Naive thymus-derived CD8-positive, alpha-beta T cell (primary cell): Measurements from ENCODE around the gene ZNF605. TPM values are rescaled to one million over a fixed set of nuclear protein-coding genes. Genes with fewer than 3 reads are reported as not detected.

Experiments used
- ATAC-seq, 2 donors: fragments of 150-1000 bp; cut with Tn5 transposase in 1 of 2; sonication (Bioruptor Pico), chemical (Tn5 transposase) in 1 of 2; 1 replicate in 1 of 2; 2 replicates in 1 of 2; pipeline ENCODE4 v1.10.0; 2021; ENCODE audit warnings: mild to moderate bottlenecking in 2 of 2, moderate library complexity in 2 of 2
- POLR2A ChIA-PET: fragments of 350-600 bp; sonication (Branson Sonifier 250); formaldehyde crosslinking; loops from one replicate; lab custom pipeline; 2021; ENCODE audit warnings: antibody characterized with exemption; lab: Charles Lee
- DNase-seq, 10 donors: peaks; one replicate each; pipeline versions ENCODE4 v3.0.0 to v3.0.0-alpha.2; 2020 to 2022
- H3K27ac Mint-ChIP-seq, 10 donors: one replicate each; pipeline ENCODE4 v1.8.0; 2020 to 2022; ENCODE audit warnings: mild to moderate bottlenecking in 10 of 10, mixed read lengths in 10 of 10, moderate library complexity in 4 of 10, inconsistent platforms in 1 of 10
- H3K27me3 Mint-ChIP-seq, 5 donors: one replicate each; pipeline ENCODE4 v1.8.0; 2021 to 2022; ENCODE audit warnings: mixed read lengths in 5 of 5
- H3K36me3 Mint-ChIP-seq, 3 donors: one replicate each; pipeline ENCODE4 v1.8.0; 2020 to 2022; ENCODE audit warnings: mixed read lengths in 3 of 3, mild to moderate bottlenecking in 2 of 3, inconsistent platforms in 1 of 3
- H3K4me1 Mint-ChIP-seq, 4 donors: one replicate each; pipeline ENCODE4 v1.8.0; 2021 to 2022; ENCODE audit warnings: mixed read lengths in 4 of 4
- H3K4me3 Mint-ChIP-seq, 10 donors: one replicate each; pipeline ENCODE4 v1.8.0; 2020 to 2022; ENCODE audit warnings: mild to moderate bottlenecking in 10 of 10, mixed read lengths in 10 of 10, moderate library complexity in 6 of 10, inconsistent platforms in 1 of 10
- H3K9me3 Mint-ChIP-seq, 9 donors: one replicate each; pipeline ENCODE4 v1.8.0; 2020 to 2022; ENCODE audit warnings: mixed read lengths in 9 of 9, mild to moderate bottlenecking in 3 of 9, inconsistent platforms in 1 of 9, moderate library complexity in 1 of 9
- polyA plus RNA-seq, 3 donors: library from polyadenylated mRNA; unstranded; fragments of 300-500 nt; fragmentation: Illumina TruSeq; gene quantifications; one replicate each; pipeline ENCODE4 v1.2.3, GENCODE V29; 2021
- total RNA-seq, 8 experiments: library from RNA in 2 of 8; stranded (reverse) in 2 of 8; gene quantifications; one replicate each; pipeline ENCODE4 v1.2.3 and lab custom pipeline; 2021 to 2026

ZNF605 gene
- total and polyA plus RNA-seq, 5 experiments from 2014 or later, result 0.46 to 18.6 (median 0.72) TPM

GRCh38 chr12:132955094-132956010 lies 754 bp downstream of the ZNF605 start:
- peak in 4 of 10 donors; percentile 0 to 71 (median 4) for DNase-seq
- peak overlapping the region; percentile 76 to 97 (median 90) for H3K4me3 Mint-ChIP-seq
- peaks cover 7 to 13% (median 8%) of the 10 kb centered on the region in 3 donors for H3K36me3 Mint-ChIP-seq
- H3K27ac Mint-ChIP-seq, result peak overlapping the region; percentile 35 to 97 (median 91)
- H3K27me3 Mint-ChIP-seq, result no peaks in the 10 kb centered on the region
- peaks cover 26 to 47% (median 39%) of the 10 kb centered on the region in 4 donors for H3K4me1 Mint-ChIP-seq
- POLR2A ChIA-PET, result interaction anchor here (0.6 to 2.3 kb wide), 7 partner anchors 31 to 127 kb away, joined by 3 to 13 read pairs (median 3); partner anchors contain the start of genes GOLGA3, ZNF26 and ZNF84
- ATAC-seq, result peak; percentile 52 to 53
- peaks cover 0 to 13% (median 4%) of the 10 kb centered on the region in 9 donors for H3K9me3 Mint-ChIP-seq

- Mint-ChIP-seq H3K4me1 (peaks cover 26 to 43% (median 38%) of the 10 kb centered on the region in 4 donors), H3K9me3 (peaks cover 0 to 16% (median 5%) of the 10 kb centered on the region in 9 donors), H3K4me3 (peak overlapping the region; percentile 76 to 97 (median 90)), H3K36me3 (peaks cover 9 to 13% (median 9%) of the 10 kb centered on the region in 3 donors), H3K27me3 (no peaks in the 10 kb centered on the region), H3K27ac (peak overlapping the region; percentile 4 to 96 (median 84))
- peak in 3 of 10 donors; percentile 0 to 56 (median 7) for DNase-seq
- no peak for ATAC-seq
- POLR2A ChIA-PET, result interaction anchor here (0.6 to 2.3 kb wide), 4 partner anchors 31 to 126 kb away, joined by 3 to 13 read pairs (median 4); partner anchors contain the start of genes GOLGA3 and ZNF26
Measured at GRCh38 chr12:132954471-132955048, 1.5 kb downstream of the ZNF605 start.

GRCh38 chr12:132953771-132954170 lies 2.3 kb downstream of the ZNF605 start:
- Mint-ChIP-seq H3K36me3 (peaks cover 16 to 20% (median 17%) of the 10 kb centered on the region in 3 donors), H3K27ac (peak overlapping the region in 7 of 10 donors; percentile 37 to 96 (median 68))

GRCh38 chr12:132953163-132953425 lies 3.0 kb downstream of the ZNF605 start:
- peaks cover 26 to 40% (median 37%) of the 10 kb centered on the region in 4 donors for H3K4me1 Mint-ChIP-seq
- POLR2A ChIA-PET, result no interaction called here
- ATAC-seq (no peak), DNase-seq (no peak)
- H3K9me3 Mint-ChIP-seq, result peaks cover 0 to 31% (median 9%) of the 10 kb centered on the region in 9 donors
- H3K27me3 Mint-ChIP-seq, result no peaks in the 10 kb centered on the region
- H3K36me3 Mint-ChIP-seq, result peaks cover 22 to 27% (median 22%) of the 10 kb centered on the region in 3 donors
- H3K4me3 Mint-ChIP-seq, result peak overlapping the region in 1 of 10 donors; percentile 30
- peak overlapping the region in 2 of 10 donors; percentile 20 to 34 for H3K27ac Mint-ChIP-seq

More at GRCh38 chr12:132953771-132954170, 2.3 kb downstream of the ZNF605 start:
- H3K9me3 Mint-ChIP-seq, result peaks cover 0 to 24% (median 9%) of the 10 kb centered on the region in 9 donors
- no peak for DNase-seq
- no peaks in the 10 kb centered on the region for H3K27me3 Mint-ChIP-seq
- H3K4me3 Mint-ChIP-seq, result peak overlapping the region in 7 of 10 donors; percentile 3 to 59 (median 31)
- POLR2A ChIA-PET, result no interaction called here
- no peak for ATAC-seq
- peaks cover 26 to 40% (median 37%) of the 10 kb centered on the region in 4 donors for H3K4me1 Mint-ChIP-seq

- Mint-ChIP-seq H3K9me3 (peaks cover 0 to 34% (median 9%) of the 10 kb centered on the region in 9 donors), H3K4me3 (peak overlapping the region in 1 of 10 donors; percentile 30), H3K4me1 (peaks cover 26 to 40% (median 37%) of the 10 kb centered on the region in 4 donors), H3K27me3 (no peaks in the 10 kb centered on the region), H3K27ac (peak overlapping the region in 3 of 10 donors; percentile 14 to 78 (median 34)), H3K36me3 (peaks cover 22 to 31% (median 27%) of the 10 kb centered on the region in 3 donors)
- no peak for DNase-seq
- ATAC-seq, result no peak
- POLR2A ChIA-PET, result interaction anchor here (0.6 to 0.7 kb wide), 2 partner anchors 39 to 228 kb away, joined by 4 read pairs; no protein-coding TSS in a partner anchor
Measured at GRCh38 chr12:132952371-132953162, 3.5 kb downstream of the ZNF605 start.

- DNase-seq (no peak), ATAC-seq (no peak)
- POLR2A ChIA-PET, result interaction anchor here (0.7 kb wide), 1 partner anchor 229 kb away, joined by 4 read pairs; no protein-coding TSS in a partner anchor
- Mint-ChIP-seq H3K9me3 (peaks cover 0 to 37% (median 9%) of the 10 kb centered on the region in 9 donors), H3K4me1 (peaks cover 26 to 34% (median 30%) of the 10 kb centered on the region in 4 donors), H3K27ac (no peak overlapping the region), H3K36me3 (peaks cover 22 to 35% (median 34%) of the 10 kb centered on the region in 3 donors), H3K27me3 (no peaks in the 10 kb centered on the region), H3K4me3 (no peak overlapping the region)
Measured at GRCh38 chr12:132951649-132952048, 4.5 kb downstream of the ZNF605 start.

- H3K36me3 Mint-ChIP-seq, result peaks cover 25 to 41% (median 39%) of the 10 kb centered on the region in 3 donors
- H3K27me3 Mint-ChIP-seq, result no peaks in the 10 kb centered on the region
- peaks cover 22 to 28% (median 26%) of the 10 kb centered on the region in 4 donors for H3K4me1 Mint-ChIP-seq
- DNase-seq (no peak), ATAC-seq (no peak)
- no peak overlapping the region for H3K27ac Mint-ChIP-seq
- H3K9me3 Mint-ChIP-seq, result peaks cover 0 to 44% (median 11%) of the 10 kb centered on the region in 9 donors
- POLR2A ChIA-PET, result no interaction called here
- no peak overlapping the region for H3K4me3 Mint-ChIP-seq
Measured at GRCh38 chr12:132950844-132951535, 5.1 kb downstream of the ZNF605 start.

GRCh38 chr12:132949936-132950837 lies 5.9 kb downstream of the ZNF605 start:
- DNase-seq (no peak), ATAC-seq (no peak)
- peaks cover 16 to 23% (median 20%) of the 10 kb centered on the region in 4 donors for H3K4me1 Mint-ChIP-seq
- no peaks in the 10 kb centered on the region for H3K27me3 Mint-ChIP-seq
- peaks cover 0 to 50% (median 17%) of the 10 kb centered on the region in 9 donors for H3K9me3 Mint-ChIP-seq
- POLR2A ChIA-PET, result interaction anchor here (0.6 kb wide), 1 partner anchor 35 kb away, joined by 3 read pairs; no protein-coding TSS in a partner anchor
- H3K4me3 Mint-ChIP-seq, result no peak overlapping the region
- H3K27ac Mint-ChIP-seq, result no peak overlapping the region
- H3K36me3 Mint-ChIP-seq, result peaks cover 30 to 48% (median 46%) of the 10 kb centered on the region in 3 donors

- Mint-ChIP-seq H3K36me3 (peaks cover 37 to 65% (median 59%) of the 10 kb centered on the region in 3 donors), H3K9me3 (peaks cover 0 to 67% (median 16%) of the 10 kb centered on the region in 9 donors), H3K27me3 (no peaks in the 10 kb centered on the region), H3K4me1 (peaks cover 3 to 8% (median 6%) of the 10 kb centered on the region in 4 donors), H3K4me3 (no peak overlapping the region), H3K27ac (no peak overlapping the region)
- no peak for ATAC-seq
- no peak for DNase-seq
- POLR2A ChIA-PET, result interaction anchor here (0.6 kb wide), 1 partner anchor 13 kb away, joined by 5 read pairs; no protein-coding TSS in a partner anchor
Measured at GRCh38 chr12:132948146-132949066, 7.7 kb downstream of the ZNF605 start.
